IPS-18c (cell line): ENCODE data around the gene TNRC6C.
"Not testable (repeated sequence)": the region's sequence is repeated elsewhere in the genome, so short reads cannot be mapped to it uniquely, and the experiment has no call there.

Experiments
- H3K4me3 ChIP-seq: 2 replicates; pipeline ENCODE4 v1.7.0; 2013; ENCODE audit warnings: low read depth, mild to moderate bottlenecking, low read length, moderate library complexity; ENCODE audit not compliant: insufficient read depth
- H3K9me3 ChIP-seq: one replicate; pipeline ENCODE4 v1.6.1; 2013; ENCODE audit warnings: mild to moderate bottlenecking, low read length, moderate library complexity; ENCODE audit not compliant: control insufficient read depth, insufficient read depth

Gene TNRC6C

DNA sequence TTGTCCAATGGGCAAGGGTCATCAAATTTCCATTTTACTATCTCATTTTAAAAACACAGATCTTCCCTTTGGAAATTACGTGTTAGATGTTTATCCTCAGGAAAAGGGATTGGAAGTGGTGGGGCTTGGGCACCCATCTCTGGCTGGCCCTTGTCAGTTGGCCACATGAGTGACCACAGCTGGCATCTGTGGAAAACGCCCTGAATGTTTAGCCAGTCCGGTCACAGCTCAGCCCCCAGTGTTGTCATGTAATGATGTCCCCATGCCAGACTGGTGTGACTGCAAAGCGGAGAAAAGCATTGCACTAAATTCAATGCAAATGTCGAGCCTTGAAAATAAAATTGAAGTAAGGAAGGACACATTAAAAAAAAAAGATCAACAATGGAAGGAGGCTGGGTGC lies 117.0 kb downstream of the TNRC6C start:
- H3K4me3 ChIP-seq = no peak overlapping the region
- H3K9me3 ChIP-seq = no peaks in the 10 kb centered on the region

- Histone ChIP-seq H3K4me3 (no peak overlapping the region), H3K9me3 (no peaks in the 10 kb centered on the region)
Measured at GRCh38 chr17:78079253-78079652, 120.8 kb downstream of the TNRC6C start.

- Histone ChIP-seq H3K4me3 (no peak overlapping the region), H3K9me3 (no peaks in the 10 kb centered on the region)
Measured at GRCh38 chr17:78081551-78081950, 123.0 kb downstream of the TNRC6C start.

DNA sequence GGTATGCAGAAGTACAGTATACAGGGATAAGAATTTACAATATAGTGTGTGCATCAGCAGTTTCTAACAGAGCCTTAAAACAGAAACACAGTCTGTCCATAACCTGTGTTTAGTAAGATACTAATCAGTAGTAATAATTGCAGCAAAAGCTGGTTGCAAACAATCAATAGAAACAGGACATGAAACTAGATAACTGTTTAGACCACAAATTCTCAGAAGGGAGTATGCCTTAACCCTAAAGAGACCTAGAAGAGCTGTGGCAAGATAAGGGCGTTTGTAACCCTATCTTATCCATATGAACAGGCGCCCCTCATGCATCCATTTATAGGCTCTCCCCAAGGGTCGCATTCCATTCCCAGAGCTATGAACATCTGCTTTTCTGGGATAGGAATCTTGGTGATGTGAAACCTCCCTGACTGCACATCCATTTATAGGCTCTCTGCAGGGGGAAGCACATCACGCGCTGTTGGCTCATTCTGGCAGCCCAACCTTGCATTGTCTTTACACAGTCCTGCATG lies 123.9 kb downstream of the TNRC6C start:
- H3K9me3 ChIP-seq = not testable (repeated sequence)

DNA sequence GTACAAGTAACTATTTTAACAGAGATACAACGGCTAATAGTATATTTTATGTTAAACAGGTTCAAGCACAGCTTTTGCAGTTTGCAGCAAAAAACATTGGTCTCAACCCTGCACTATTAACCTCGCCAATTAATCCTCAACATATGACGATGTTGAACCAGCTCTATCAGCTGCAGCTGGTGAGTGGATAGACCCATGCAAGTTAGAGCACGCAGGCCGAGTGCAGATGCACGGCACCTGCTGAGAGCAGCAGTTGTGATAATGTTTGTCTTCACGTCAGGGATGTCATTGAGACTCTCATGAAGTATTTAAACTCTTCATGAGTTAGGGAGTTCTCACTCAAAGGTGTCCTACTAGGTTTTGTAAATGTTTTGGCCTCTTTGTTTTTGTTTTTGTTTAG lies 124.5 kb downstream of the TNRC6C start:
- Histone ChIP-seq H3K4me3 (no peak overlapping the region), H3K9me3 (no peaks in the 10 kb centered on the region)

More for the DNA sequence above, 123.9 kb downstream of the TNRC6C start:
- H3K4me3 ChIP-seq = not testable (repeated sequence)

- H3K4me3 ChIP-seq = no peak overlapping the region
- H3K9me3 ChIP-seq = no peaks in the 10 kb centered on the region
Measured at GRCh38 chr17:78086740-78087139, 128.2 kb downstream of the TNRC6C start.

DNA sequence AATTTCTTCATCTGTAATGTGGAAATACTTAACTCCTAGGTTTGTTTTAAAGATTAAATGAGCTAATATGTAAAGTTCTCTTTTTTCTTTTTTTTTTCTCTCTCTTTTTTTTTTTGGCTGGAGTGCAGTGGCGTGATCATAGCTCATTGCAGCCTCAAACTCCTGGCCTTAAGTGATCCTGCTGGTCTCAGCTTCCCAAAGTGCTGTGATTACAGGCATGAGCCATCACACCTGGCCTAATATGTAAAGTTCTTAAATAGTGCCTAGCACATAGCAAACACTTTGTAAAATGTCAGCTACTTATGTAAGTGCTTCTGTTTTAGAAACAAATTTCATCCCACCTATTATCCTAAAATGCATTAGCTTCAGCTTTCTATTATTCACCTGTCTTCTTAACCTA lies 130.0 kb downstream of the TNRC6C start:
- H3K4me3 ChIP-seq = no peak overlapping the region
- no peaks in the 10 kb centered on the region for H3K9me3 ChIP-seq

DNA sequence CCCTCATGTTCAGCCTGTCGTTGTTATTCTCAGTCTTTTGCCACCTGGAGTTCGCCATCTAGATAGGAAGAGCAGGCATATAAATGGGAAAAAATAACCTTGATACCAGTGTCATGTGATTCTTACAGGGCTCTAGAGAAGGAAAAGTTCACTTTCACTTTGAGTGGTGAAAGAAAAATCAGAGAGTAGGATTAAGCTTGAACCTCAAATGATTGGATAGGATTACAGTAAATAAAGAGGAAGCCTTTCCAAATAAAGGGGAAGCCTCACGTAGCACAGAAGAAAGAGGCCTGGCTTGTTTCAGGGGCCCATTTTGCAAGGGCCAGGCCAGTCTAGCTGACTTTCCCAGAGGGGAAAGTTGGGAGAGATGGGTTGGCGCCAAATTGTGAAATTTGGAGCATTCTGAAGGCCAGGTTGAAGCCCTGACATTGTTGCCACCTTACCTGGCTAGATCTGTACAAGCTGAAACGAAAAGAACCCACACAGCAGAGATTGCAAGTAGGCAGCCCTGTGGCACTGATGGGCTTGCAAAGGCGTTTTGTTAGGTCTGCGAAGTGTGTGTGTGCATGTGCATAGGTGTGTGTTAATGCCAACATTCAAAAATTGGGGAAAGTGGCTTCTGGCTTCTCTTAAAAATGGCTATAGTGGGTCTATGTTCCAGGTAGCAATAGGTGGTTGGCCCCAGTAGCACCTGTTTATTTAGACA lies 131.2 kb downstream of the TNRC6C start:
- Histone ChIP-seq H3K4me3 (no peak overlapping the region), H3K9me3 (no peaks in the 10 kb centered on the region)

GRCh38 chr17:78092794-78093324 lies 134.4 kb downstream of the TNRC6C start:
- Histone ChIP-seq H3K4me3 (no peak overlapping the region), H3K9me3 (no peaks in the 10 kb centered on the region)

DNA sequence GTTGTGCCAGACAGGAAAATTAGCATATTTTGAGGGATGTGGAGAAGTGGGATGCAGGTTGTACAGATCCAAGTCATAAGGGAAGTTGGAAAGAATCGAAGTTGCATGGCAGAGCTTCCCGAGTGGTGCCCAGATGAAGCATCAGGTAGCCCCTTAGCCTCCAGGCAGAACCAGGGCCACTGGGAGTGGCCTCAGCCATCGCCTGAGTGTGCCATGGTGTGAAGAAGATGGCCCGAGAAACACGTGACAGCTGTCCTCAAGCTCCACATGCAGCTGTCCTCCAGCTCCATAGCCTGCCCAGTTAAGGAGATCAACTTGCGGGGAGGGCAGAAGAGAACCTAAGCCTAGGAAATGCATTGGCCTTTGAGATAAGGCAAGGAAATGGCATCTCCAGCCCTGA lies 136.5 kb downstream of the TNRC6C start:
- Histone ChIP-seq H3K9me3 (no peaks in the 10 kb centered on the region), H3K4me3 (no peak overlapping the region)

DNA sequence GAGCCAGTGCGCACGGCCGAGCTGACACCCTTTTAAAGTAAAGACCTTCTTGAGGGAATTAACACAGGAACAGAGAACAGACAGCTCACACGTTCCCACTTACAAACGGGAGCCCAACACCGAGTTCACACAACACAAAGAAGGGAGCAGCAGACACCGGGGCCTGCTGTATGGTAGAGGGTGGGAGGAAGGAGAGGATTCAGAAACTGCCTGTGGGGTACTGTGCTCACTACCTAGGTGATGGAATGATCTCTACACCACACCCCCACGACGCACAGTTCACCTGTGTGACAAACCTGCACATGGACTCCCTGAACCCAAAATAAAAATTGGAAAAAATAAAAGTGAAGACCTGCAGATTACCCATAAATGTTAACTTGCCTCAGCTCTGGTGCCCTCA lies 137.6 kb downstream of the TNRC6C start:
- Histone ChIP-seq H3K4me3 (no peak overlapping the region), H3K9me3 (no peaks in the 10 kb centered on the region)

- no peak overlapping the region for H3K4me3 ChIP-seq
- H3K9me3 ChIP-seq = peaks cover 2% of the 10 kb centered on the region
Measured at GRCh38 chr17:78101112-78101511, 142.6 kb downstream of the TNRC6C start.

GRCh38 chr17:78101542-78101941 lies 143.0 kb downstream of the TNRC6C start:
- H3K4me3 ChIP-seq = no peak overlapping the region; the same call in 1 of the 2 replicates

GRCh38 chr17:78103311-78103710 lies 144.8 kb downstream of the TNRC6C start:
- Histone ChIP-seq H3K9me3 (peaks cover 2% of the 10 kb centered on the region), H3K4me3 (no peak overlapping the region)

More at GRCh38 chr17:78101542-78101941, 143.0 kb downstream of the TNRC6C start:
- peaks cover 2% of the 10 kb centered on the region for H3K9me3 ChIP-seq

- Histone ChIP-seq H3K9me3 (peaks cover 2% of the 10 kb centered on the region), H3K4me3 (no peak overlapping the region)
Measured at GRCh38 chr17:78104540-78104941, 146.0 kb downstream of the TNRC6C start.

DNA sequence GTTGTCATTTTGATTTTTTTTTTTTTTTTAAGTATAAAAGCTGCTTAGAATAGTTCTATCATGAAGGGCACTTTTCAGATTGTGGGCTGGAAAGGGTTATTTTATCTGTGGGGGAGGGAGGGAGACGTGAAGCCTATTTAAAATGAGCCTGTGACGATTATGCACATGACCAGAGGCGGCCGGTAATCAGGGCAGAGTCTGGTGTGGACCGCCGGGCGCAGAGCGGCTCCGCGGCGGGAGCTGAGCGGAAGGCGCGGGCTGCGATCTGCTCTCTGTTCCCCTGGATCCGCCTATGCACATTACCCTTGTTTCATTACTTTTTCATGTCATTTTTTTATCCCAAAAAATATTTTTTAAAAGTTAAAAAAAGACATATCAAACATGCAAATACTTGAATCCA lies 146.6 kb downstream of the TNRC6C start:
- H3K9me3 ChIP-seq = peaks cover 2% of the 10 kb centered on the region
- H3K4me3 ChIP-seq = no peak overlapping the region

GRCh38 chr17:78105551-78105950 lies 147.0 kb downstream of the TNRC6C start:
- peaks cover 2% of the 10 kb centered on the region for H3K9me3 ChIP-seq
- no peak overlapping the region for H3K4me3 ChIP-seq

DNA sequence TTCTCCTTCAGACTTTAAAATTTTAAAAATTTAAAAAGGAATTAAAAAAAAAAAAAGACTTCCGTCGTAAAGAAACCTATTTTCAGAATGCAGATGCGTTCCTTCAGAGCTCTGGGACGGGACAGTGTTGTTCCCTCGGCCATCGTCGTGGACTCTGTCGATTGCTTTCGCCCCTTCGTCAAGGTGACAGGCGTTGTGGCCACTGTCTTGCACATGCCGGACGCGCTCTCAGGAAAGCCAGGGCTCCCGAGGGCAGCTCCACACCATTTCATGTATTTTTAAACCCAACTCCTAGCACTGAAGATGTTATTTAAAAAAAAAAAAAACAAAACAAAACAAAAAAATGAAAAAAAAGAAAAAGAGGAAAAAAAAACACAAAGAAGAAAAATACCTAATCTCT lies 147.7 kb downstream of the TNRC6C start:
- Histone ChIP-seq H3K4me3 (no peak overlapping the region), H3K9me3 (peaks cover 2% of the 10 kb centered on the region)

DNA sequence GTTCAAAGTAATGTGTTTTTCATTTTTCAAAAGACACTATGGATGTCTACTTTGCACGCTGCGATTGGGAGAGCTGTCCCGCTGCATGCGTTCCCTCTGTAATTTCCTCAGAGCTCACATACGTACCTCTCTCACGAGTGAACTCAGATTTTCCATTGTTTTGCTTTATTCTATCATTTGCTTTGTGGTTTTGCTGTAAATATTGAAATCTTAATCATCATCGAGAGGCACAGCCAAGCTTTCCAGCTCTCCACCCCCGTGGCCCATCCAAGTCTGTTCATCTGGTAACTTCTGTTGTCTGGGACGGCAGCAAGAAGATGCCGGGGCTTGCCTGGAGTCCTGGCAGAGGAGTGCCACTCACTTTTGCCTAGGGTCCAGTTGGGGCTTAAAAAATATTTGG lies 149.0 kb downstream of the TNRC6C start:
- no peaks in the 10 kb centered on the region for H3K9me3 ChIP-seq
- H3K4me3 ChIP-seq = no peak overlapping the region
